HL-60 (cell line): ENCODE results near the gene FAR1.

Source experiments
- DNase-seq, 2 experiments: peaks; one replicate each; pipeline ENCODE4 v3.0.0-alpha.2; 2010 to 2020; ENCODE audit warnings: low read depth in 1 of 2, low spot score in 1 of 2
- H3K27ac ChIP-seq: fragments of 250-450 bp; sonication (Bioruptor Pico); replicated peaks from 2 replicates; pipeline ENCODE4 v1.5.1; 2020; ENCODE audit warnings: mild to moderate bottlenecking, moderate library complexity
- H3K27me3 ChIP-seq: fragments of 250-450 bp; sonication (Bioruptor Pico); 2 replicates; pipeline ENCODE4 v1.5.1; 2021; ENCODE audit warnings: mild to moderate bottlenecking, moderate library complexity; ENCODE audit not compliant: insufficient read depth, poor library complexity, severe bottlenecking
- H3K4me3 ChIP-seq: replicated peaks from 2 replicates; pipeline ENCODE4 v1.5.1; 2011; ENCODE audit warnings: mild to moderate bottlenecking, control low read depth, low read length; ENCODE audit not compliant: insufficient read depth
- GABPA ChIP-seq: IDR thresholded peaks from 2 replicates; pipeline ENCODE4 v1.6.1; 2012; ENCODE audit warnings: low read depth
- POLR2AphosphoS5 ChIP-seq: IDR thresholded peaks from 2 replicates; pipeline ENCODE4 v1.6.1; 2012; ENCODE audit warnings: low read depth
- SPI1 ChIP-seq: IDR thresholded peaks from 2 replicates; pipeline ENCODE4 v1.6.1; 2012; ENCODE audit warnings: low read depth, mild to moderate bottlenecking, borderline replicate concordance
- TF ChIP-seq, protein P1 (sequence below): IDR thresholded peaks from one replicate; pipeline ENCODE4 v1.5.1; 2011; ENCODE audit warnings: low read length, control low read depth, inconsistent platforms; ENCODE audit not compliant: insufficient read depth
- TF ChIP-seq, protein P2 (sequence below): IDR thresholded peaks from 2 replicates; pipeline ENCODE4 v1.6.1; 2012; ENCODE audit warnings: low read depth; ENCODE audit not compliant: insufficient replicate concordance

The FAR1 gene

GRCh38 chr11:13691286-13691899, 22.9 kb downstream of the FAR1 start:
- Histone ChIP-seq H3K4me3 (no peak overlapping the region), H3K27ac (no peak overlapping the region), H3K27me3 (no peaks in the 10 kb centered on the region)
- no peak for TF ChIP-seq POLR2AphosphoS5
- TF ChIP-seq SPI1: no peak
- TF ChIP-seq, protein P1, sequence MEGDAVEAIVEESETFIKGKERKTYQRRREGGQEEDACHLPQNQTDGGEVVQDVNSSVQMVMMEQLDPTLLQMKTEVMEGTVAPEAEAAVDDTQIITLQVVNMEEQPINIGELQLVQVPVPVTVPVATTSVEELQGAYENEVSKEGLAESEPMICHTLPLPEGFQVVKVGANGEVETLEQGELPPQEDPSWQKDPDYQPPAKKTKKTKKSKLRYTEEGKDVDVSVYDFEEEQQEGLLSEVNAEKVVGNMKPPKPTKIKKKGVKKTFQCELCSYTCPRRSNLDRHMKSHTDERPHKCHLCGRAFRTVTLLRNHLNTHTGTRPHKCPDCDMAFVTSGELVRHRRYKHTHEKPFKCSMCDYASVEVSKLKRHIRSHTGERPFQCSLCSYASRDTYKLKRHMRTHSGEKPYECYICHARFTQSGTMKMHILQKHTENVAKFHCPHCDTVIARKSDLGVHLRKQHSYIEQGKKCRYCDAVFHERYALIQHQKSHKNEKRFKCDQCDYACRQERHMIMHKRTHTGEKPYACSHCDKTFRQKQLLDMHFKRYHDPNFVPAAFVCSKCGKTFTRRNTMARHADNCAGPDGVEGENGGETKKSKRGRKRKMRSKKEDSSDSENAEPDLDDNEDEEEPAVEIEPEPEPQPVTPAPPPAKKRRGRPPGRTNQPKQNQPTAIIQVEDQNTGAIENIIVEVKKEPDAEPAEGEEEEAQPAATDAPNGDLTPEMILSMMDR: no peak
- DNase-seq: no peak

- Histone ChIP-seq H3K27me3 (no peaks in the 10 kb centered on the region), H3K4me3 (no peak overlapping the region), H3K27ac (no peak overlapping the region)
- TF ChIP-seq SPI1: no peak
- TF ChIP-seq, protein P1: no peak
- TF ChIP-seq, protein P2, sequence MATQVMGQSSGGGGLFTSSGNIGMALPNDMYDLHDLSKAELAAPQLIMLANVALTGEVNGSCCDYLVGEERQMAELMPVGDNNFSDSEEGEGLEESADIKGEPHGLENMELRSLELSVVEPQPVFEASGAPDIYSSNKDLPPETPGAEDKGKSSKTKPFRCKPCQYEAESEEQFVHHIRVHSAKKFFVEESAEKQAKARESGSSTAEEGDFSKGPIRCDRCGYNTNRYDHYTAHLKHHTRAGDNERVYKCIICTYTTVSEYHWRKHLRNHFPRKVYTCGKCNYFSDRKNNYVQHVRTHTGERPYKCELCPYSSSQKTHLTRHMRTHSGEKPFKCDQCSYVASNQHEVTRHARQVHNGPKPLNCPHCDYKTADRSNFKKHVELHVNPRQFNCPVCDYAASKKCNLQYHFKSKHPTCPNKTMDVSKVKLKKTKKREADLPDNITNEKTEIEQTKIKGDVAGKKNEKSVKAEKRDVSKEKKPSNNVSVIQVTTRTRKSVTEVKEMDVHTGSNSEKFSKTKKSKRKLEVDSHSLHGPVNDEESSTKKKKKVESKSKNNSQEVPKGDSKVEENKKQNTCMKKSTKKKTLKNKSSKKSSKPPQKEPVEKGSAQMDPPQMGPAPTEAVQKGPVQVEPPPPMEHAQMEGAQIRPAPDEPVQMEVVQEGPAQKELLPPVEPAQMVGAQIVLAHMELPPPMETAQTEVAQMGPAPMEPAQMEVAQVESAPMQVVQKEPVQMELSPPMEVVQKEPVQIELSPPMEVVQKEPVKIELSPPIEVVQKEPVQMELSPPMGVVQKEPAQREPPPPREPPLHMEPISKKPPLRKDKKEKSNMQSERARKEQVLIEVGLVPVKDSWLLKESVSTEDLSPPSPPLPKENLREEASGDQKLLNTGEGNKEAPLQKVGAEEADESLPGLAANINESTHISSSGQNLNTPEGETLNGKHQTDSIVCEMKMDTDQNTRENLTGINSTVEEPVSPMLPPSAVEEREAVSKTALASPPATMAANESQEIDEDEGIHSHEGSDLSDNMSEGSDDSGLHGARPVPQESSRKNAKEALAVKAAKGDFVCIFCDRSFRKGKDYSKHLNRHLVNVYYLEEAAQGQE: no peak
- TF ChIP-seq GABPA: no peak
- TF ChIP-seq POLR2AphosphoS5: no peak
- DNase-seq: no peak
These were observed 23.7 kb downstream of the FAR1 start for GRCh38 chr11:13692172-13692571.

DNA sequence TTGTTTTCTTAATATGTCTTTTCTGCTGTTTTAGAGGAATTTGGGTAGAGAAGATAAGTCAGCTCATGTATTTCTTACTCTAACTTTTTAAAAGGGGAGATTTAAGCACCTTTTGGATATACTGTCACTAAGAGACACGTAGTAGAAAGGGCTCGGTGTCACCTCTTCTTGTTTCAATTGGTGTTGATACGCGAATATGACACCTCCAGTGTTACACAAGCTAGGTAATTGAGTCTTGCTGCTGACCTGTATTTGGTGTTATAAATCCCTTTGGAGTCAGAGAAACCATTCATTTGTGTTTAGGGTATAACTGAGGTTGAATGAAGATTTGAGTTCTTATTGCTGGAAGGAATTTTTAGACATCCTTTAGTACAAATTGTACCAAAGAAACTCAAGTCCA, 25.6 kb downstream of the FAR1 start:
- TF ChIP-seq POLR2AphosphoS5: no peak
- TF ChIP-seq, protein P2: no peak
- TF ChIP-seq, protein P1: no peak
- TF ChIP-seq SPI1: no peak
- no peak for TF ChIP-seq GABPA
- no peak overlapping the region for H3K4me3 ChIP-seq
- no peak for DNase-seq
- no peak overlapping the region for H3K27ac ChIP-seq
- no peaks in the 10 kb centered on the region for H3K27me3 ChIP-seq

- no peak for TF ChIP-seq POLR2AphosphoS5
- TF ChIP-seq, protein P1: no peak
- TF ChIP-seq, protein P2: no peak
- TF ChIP-seq SPI1: no peak
- no peak for TF ChIP-seq GABPA
- Histone ChIP-seq H3K4me3 (no peak overlapping the region), H3K27me3 (no peaks in the 10 kb centered on the region), H3K27ac (no peak overlapping the region)
- DNase-seq: no peak
These were observed 27.4 kb downstream of the FAR1 start for GRCh38 chr11:13695886-13696285.
